ENCODE measurements around the gene ADTRP. TPM values are rescaled to one million over a fixed set of nuclear protein-coding genes. Genes with fewer than 3 reads are reported as not detected.

The ADTRP gene
- polyA plus RNA-seq, 4 donors: 0.14 to 3.3 (median 2.5) TPM

DNA sequence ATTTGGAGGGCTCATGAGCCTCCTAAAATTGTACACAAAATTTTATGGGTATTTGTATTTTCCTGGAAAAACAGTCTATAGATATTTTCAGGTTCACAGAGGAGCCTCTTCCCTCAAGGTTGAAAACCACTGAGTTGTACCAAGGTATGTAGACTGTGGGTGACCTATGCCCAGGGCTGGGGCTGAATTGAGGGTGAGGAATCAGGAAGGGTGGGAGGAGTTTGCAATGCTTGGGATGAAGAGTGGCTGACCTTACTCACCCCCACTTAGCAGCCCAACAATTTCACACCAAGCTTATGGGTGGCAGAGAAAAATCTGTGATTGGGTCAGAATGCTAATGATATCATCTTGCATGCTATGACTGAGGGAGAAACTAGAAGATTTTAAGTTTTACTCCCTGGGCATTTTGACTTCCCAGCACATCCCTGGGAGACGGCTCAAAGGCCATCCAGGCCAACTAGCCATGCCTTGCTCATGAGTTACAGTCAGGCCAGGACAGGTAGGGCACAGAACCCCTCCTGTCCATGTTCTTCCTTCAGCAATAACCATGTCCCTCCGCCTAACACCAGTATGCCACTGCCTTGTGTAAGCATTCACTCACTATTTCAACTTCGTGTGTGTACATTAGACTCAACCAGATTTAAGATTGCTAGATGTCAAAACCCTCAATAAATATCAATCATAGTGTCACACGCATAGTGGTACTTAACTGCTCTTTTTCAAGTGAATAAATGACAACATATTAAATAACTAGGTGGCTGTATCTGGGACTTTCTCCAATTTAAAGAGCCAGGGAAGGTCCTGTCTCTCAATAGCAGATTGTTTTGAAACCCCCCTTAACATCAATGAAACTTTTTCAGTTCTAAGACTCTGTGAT, 16.6 kb downstream of the ADTRP start:
- DNase-seq (ENCODE audit: low read depth in 4 of 4, low spot score in 3 of 4): no peak

GRCh38 chr6:11760015-11760473, 18.6 kb downstream of the ADTRP start:
- no peak for DNase-seq (ENCODE audit: low read depth in 4 of 4, low spot score in 3 of 4)

- no peak for DNase-seq (ENCODE audit: low read depth in 4 of 4, low spot score in 3 of 4)
Observed at GRCh38 chr6:11758878-11759277, 19.7 kb downstream of the ADTRP start.

GRCh38 chr6:11756726-11757125, 21.9 kb downstream of the ADTRP start:
- DNase-seq (ENCODE audit: low read depth in 4 of 4, low spot score in 3 of 4): no peak

GRCh38 chr6:11756292-11756691, 22.3 kb downstream of the ADTRP start:
- DNase-seq (ENCODE audit: low read depth in 4 of 4, low spot score in 3 of 4): no peak

DNA sequence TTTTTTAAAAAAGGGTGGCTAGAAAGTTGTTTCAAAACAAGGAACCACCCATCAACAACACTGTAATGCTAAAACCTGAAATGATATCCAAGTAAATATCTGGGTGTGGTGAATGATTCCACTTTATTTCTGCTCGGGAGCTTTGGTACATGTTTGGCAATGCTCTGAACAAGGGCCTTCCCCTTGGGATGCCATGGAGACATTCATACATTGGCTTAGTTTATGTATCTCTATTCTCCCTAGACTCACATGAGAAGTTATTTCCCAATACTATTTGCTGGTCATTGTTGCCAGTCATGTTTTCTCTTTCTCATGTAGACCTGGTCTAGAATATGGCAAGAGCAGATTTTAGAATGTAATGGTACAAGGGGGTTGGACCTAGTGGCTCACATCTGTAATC, 22.9 kb downstream of the ADTRP start:
- no peak for DNase-seq (ENCODE audit: low read depth in 4 of 4, low spot score in 3 of 4)

GRCh38 chr6:11754625-11755271, 23.9 kb downstream of the ADTRP start:
- no peak for DNase-seq (ENCODE audit: low read depth in 4 of 4, low spot score in 3 of 4)

GRCh38 chr6:11753798-11754197, 24.8 kb downstream of the ADTRP start:
- DNase-seq (ENCODE audit: low read depth in 4 of 4, low spot score in 3 of 4): no peak

- no peak for DNase-seq (ENCODE audit: low read depth in 4 of 4, low spot score in 3 of 4)
Observed at GRCh38 chr6:11752360-11752759, 26.2 kb downstream of the ADTRP start.

DNA sequence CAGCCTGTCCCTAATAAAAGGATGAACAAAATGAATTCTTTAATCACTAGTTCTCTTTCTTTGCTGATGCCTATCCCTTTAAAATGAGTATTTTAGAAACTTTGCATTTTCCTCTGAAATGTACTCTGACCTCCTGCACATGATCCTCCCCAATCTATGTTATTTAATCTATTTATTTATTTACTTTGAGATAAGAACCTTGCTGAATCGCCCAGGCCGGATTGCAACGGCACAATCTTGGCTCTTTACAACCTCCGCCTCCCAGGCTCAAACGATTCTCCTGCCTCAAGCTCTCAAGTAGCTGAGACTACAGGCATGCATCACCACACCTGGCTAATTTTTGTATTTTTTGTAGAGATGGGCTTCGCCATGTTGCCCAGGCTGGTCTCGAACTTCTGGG, 27.9 kb downstream of the ADTRP start:
- DNase-seq (ENCODE audit: low read depth in 4 of 4, low spot score in 3 of 4): no peak

- no peak for DNase-seq (ENCODE audit: low read depth in 4 of 4, low spot score in 3 of 4)
Observed at GRCh38 chr6:11748591-11749210, 29.9 kb downstream of the ADTRP start.

DNA sequence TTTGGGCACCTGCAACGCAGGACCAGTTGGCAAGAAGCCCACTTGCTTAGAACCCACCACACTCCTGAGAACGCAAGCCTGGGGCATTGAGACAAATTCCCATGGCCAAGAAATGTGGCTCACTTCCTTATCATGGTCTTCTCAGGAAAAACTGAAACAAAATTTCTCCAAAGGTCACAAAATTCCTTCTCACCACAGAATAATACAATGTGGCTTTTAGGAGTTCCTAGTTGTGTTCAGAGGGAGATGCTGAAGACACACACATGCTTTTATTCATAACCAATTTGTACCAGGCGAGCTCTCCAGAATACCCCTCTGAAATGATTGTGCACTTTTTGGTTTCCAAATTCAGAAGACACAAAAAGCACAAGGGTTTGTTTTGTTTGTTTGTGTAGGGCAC, 31.6 kb downstream of the ADTRP start:
- DNase-seq (ENCODE audit: low read depth in 4 of 4, low spot score in 3 of 4): no peak

DNA sequence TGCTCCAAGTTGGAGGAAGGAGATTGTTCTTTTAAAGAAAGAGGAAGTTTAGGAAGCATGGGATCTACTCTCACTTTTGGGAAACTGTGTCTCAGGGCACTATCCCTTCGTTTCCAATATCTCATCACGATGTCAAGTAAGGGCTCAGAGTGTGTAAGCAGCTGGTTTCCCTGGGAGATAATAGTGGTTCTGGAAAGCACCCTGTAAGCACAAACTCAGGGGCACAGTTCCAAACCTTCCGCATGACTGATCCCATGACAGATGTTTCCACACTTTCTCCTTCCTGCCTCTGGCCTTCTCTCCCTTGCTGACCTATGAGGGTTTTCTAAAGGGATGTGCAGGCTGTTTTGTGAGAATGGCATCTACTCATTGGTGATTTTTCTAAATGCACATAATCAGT, 33.9 kb downstream of the ADTRP start:
- DNase-seq (ENCODE audit: low read depth in 4 of 4, low spot score in 3 of 4): no peak

DNA sequence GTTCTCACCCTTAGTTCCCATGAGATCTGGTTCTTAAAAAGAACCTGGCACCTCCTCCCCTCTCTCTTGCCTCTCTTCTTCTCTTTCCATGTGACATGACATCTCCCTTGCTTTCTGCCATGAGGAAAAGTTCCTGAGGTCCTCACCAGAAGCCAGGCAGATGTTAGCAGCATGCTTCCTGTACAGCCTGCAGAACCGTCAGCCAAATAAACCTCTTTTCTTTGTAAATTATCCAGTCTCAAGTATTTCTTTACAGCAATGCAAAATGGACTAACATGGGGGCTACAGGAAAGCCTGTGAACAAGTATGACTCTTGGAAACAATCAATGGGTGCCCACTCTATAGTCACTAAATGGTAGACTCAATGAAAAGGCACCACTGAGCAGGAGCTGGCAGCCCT, 34.5 kb downstream of the ADTRP start:
- no peak for DNase-seq (ENCODE audit: low read depth in 4 of 4, low spot score in 3 of 4)

- no peak for DNase-seq (ENCODE audit: low read depth in 4 of 4, low spot score in 3 of 4)
Observed at GRCh38 chr6:11740875-11741274, 37.7 kb downstream of the ADTRP start.

GRCh38 chr6:11738661-11739375, 39.8 kb downstream of the ADTRP start:
- peak in 1 of 4 donors; percentile 35 for DNase-seq (ENCODE audit: low read depth in 4 of 4, low spot score in 3 of 4)

GRCh38 chr6:11738234-11738633, 40.4 kb downstream of the ADTRP start:
- DNase-seq (ENCODE audit: low read depth in 4 of 4, low spot score in 3 of 4): no peak

DNA sequence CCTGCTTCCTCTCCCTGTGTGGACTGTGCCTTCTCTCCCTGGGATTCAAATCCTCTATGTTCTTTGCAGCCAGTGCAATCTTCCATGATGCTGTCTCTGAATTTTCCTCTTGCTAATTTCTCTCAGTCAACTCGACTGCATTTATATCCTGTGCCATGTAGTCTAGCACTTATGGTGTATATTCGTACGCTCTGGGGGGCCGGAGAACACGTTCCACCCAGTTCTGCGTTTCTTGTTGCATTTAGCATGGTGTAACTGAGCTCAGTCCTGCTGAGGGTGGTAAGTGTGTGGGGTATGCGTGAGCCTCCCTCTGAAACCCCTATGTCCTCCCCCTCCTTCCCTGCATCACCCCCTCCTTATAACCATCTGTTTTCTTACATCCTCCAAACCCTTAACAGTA, 42.0 kb downstream of the ADTRP start:
- DNase-seq (ENCODE audit: low read depth in 4 of 4, low spot score in 3 of 4): no peak

DNA sequence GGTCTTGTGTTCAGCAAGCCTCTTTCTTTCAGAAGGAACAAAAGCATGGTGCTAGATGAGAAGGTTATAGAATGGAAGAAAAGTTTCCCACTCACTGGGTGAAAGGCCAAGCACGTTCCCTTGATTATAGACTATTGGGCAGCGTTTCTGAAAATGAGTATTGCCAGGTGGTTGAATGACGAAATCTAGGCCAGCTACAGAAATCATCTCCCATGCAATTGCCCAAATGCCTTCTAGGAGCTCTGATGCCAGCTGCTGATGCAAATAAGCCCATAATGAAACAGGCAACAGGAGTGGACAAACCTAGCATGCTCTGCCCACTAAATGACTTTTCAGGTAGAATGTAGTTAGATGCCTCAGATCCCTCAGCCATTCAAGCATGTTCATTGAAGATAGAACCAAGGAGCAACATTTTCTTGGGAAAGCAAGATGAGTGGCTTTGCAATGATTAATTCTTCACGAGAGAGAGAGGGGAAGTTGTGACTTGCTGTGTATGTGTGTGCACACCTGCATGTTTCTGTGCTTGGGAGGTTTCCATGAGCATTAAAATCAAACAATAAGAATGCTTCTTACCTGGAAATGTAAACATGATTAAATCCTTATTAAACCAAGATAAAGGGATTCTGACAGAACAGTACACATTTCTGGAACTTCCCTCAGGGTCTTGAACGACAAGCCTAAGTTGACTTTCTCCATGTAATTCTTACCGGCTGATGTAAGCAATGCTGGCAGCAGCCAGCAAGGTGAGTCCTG, 43.6 kb downstream of the ADTRP start:
- DNase-seq (ENCODE audit: low read depth in 4 of 4, low spot score in 3 of 4): no peak

GRCh38 chr6:11732036-11732631, 46.5 kb downstream of the ADTRP start:
- no peak for DNase-seq (ENCODE audit: low read depth in 4 of 4, low spot score in 3 of 4)
